ENCODE data around the gene IFITM5.

- TF ChIP-seq CTCF (IDR thresholded peaks at IDR 0.05; ENCODE audit: low read depth, low read length) = no peak
- TF ChIP-seq EZH2phosphoT487 (IDR thresholded peaks at IDR 0.05; ENCODE audit: low read depth) = no peak
Measured at GRCh38 chr11:253886-254270, 45.4 kb downstream of the IFITM5 start.
